ENCODE data around the gene WDR3. TPM values are rescaled to one million over a fixed set of nuclear protein-coding genes. Genes with fewer than 3 reads are reported as not detected.

WDR3 gene
- polyA plus RNA-seq, 1 experiment = 13.2 TPM

DNA sequence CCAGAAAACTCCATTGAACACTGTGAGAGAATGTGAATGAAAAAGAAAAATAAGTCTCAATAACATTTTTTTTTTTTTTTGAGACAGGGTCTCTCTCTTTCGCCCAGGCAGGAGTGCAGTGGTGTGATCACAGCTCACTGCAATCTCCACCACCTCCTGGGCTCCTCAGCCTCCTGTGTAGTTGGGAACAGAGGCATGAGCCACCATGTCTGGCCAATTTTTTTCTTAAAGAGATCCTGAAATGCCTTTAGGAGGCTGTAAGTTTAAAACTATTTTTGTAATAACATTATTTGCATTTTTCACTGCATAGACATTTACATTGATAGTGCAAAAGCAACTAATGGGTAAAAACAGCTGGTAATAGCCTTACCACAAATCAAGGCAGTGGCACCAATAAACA lies 35.5 kb upstream of the WDR3 start:
- Histone ChIP-seq H3K4me3 (ENCODE audit: low read depth, low read length) (no peak overlapping the region), H3K27me3 (ENCODE audit: control insufficient read depth, insufficient read depth, low read length) (no peaks in the 10 kb centered on the region), H3K36me3 (ENCODE audit: control insufficient read depth, insufficient read depth, low read length) (no peaks in the 10 kb centered on the region)
- ChIA-PET POLR2A (no interaction called here), CTCF (interaction anchor here (0.5 to 6.2 kb wide), 17 partner anchors 12 to 381 kb away, joined by 3 to 82 read pairs (median 4); no protein-coding TSS in a partner anchor)
- TF ChIP-seq, protein P1, sequence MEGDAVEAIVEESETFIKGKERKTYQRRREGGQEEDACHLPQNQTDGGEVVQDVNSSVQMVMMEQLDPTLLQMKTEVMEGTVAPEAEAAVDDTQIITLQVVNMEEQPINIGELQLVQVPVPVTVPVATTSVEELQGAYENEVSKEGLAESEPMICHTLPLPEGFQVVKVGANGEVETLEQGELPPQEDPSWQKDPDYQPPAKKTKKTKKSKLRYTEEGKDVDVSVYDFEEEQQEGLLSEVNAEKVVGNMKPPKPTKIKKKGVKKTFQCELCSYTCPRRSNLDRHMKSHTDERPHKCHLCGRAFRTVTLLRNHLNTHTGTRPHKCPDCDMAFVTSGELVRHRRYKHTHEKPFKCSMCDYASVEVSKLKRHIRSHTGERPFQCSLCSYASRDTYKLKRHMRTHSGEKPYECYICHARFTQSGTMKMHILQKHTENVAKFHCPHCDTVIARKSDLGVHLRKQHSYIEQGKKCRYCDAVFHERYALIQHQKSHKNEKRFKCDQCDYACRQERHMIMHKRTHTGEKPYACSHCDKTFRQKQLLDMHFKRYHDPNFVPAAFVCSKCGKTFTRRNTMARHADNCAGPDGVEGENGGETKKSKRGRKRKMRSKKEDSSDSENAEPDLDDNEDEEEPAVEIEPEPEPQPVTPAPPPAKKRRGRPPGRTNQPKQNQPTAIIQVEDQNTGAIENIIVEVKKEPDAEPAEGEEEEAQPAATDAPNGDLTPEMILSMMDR (IDR thresholded peaks at IDR 0.05; ENCODE audit: insufficient read depth, low read depth, low read length) = no peak
- no peak for DNase-seq (ENCODE audit: low read depth)

DNA sequence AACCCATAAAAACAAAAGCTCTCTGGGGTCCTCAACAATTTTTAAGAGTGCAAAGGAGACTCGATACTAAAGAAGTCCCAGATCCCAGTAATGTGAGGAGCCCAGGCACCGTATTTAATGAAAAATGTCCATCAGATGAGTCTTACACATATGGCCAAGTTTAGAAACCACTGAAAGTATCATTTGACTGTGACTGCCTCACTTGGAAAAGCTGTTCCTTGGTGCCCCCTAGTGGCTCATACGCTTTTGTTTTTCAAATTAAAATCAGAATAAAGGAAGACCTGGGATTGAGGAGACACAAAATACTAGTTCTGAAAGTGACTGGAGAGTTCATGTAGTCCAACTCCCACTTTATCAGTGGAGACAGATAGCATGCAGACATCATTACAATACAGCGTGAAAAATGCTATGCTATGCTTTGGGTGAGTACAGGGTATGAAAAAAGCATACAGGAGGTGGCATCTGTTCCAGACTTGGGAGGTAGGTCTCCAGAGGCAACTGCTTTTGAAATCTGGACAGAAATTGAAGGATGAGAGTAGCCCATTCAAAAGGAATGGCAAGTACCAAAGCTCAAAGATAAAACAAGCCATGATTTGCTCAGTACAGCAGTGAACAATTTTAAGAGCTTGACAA lies 33.9 kb upstream of the WDR3 start:
- POLR2A ChIA-PET = no interaction called here

DNA sequence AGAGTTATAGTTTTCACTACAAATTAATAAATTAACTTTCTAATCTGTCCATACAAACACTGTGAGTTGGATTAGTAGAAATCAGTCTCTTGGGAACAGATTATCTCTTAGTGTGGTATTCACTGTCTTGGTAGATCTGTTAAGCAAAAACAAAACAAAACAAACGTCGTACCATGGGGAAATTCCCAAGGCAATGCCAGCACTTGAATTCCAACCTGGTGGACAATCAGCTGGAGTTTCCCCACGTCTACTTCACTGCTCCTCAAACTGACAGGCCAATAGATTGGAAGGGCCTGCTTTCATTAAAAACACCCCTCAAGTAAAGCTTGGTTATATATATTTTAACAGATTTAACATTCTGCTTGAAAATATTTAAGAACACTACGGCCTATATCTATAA lies 32.0 kb upstream of the WDR3 start:
- CTCF ChIA-PET = interaction anchor here (1.2 to 6.2 kb wide), 6 partner anchors 14 to 385 kb away, joined by 3 to 82 read pairs (median 16); no protein-coding TSS in a partner anchor
- TF ChIP-seq, protein P1 (IDR thresholded peaks at IDR 0.05; ENCODE audit: insufficient read depth, low read depth, low read length) = no peak
- Histone ChIP-seq H3K27me3 (ENCODE audit: control insufficient read depth, insufficient read depth, low read length) (no peaks in the 10 kb centered on the region), H3K36me3 (ENCODE audit: control insufficient read depth, insufficient read depth, low read length) (no peaks in the 10 kb centered on the region), H3K4me3 (ENCODE audit: low read depth, low read length) (no peak overlapping the region)
- POLR2A ChIA-PET = no interaction called here
- DNase-seq (ENCODE audit: low read depth) = no peak

More for the DNA sequence above, 33.9 kb upstream of the WDR3 start:
- Histone ChIP-seq H3K27me3 (ENCODE audit: control insufficient read depth, insufficient read depth, low read length) (no peaks in the 10 kb centered on the region), H3K36me3 (ENCODE audit: control insufficient read depth, insufficient read depth, low read length) (no peaks in the 10 kb centered on the region), H3K4me3 (ENCODE audit: low read depth, low read length) (no peak overlapping the region)
- CTCF ChIA-PET = interaction anchor here (0.6 to 6.2 kb wide), 40 partner anchors 8 to 392 kb away, joined by 3 to 82 read pairs (median 5); no protein-coding TSS in a partner anchor
- TF ChIP-seq, protein P1 (IDR thresholded peaks at IDR 0.05; ENCODE audit: insufficient read depth, low read depth, low read length) = peak; percentile 68
- peak; percentile 39 for DNase-seq (ENCODE audit: low read depth)

DNA sequence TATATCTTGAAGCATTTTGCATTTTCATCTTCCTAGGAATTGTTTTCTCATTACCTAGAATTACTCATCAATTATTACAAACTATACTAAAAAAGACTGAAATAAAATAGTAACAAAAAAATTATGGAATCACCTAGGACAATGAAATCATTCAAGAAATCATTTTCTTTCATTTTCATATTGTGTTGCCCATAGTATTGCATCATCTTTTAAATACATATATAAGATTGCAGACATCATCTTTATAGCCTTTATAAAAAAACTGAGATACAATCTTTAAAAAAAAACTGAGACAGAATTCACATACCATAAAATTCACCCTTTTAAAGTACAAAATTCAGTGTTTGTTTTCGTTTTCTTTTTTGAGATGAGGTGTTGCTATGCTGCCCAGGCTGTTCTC lies 29.7 kb upstream of the WDR3 start:
- H3K4me3 ChIP-seq (ENCODE audit: low read depth, low read length) = no peak overlapping the region
- CTCF ChIA-PET = interaction anchor here (0.7 to 6.2 kb wide), 4 partner anchors 143 to 365 kb away, joined by 3 to 82 read pairs (median 6); no protein-coding TSS in a partner anchor
- H3K36me3 ChIP-seq (ENCODE audit: control insufficient read depth, insufficient read depth, low read length) = peaks cover 3% of the 10 kb centered on the region
- DNase-seq (ENCODE audit: low read depth) = no peak
- no peaks in the 10 kb centered on the region for H3K27me3 ChIP-seq (ENCODE audit: control insufficient read depth, insufficient read depth, low read length)
- TF ChIP-seq, protein P1 (IDR thresholded peaks at IDR 0.05; ENCODE audit: insufficient read depth, low read depth, low read length) = no peak
- POLR2A ChIA-PET = no interaction called here

DNA sequence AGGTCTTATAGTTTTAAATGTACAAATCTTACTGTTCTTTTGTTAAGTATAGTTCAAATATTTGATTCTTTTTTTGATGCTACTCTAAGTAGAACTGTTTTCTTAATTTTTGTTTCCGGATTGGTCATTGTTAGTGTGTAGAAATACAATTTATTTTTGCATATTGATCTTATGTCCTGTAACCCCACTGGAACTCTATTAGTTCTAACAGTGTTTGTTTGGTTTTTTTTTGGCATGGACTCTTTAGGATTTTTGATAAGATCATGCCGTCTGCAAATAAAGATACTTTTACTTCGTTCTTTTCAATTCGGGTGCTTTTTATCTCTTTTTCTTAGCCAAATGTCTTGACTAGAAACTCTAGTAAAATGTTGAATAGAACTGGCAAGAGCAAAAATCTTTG lies 26.6 kb upstream of the WDR3 start:
- TF ChIP-seq, protein P1 (IDR thresholded peaks at IDR 0.05; ENCODE audit: insufficient read depth, low read depth, low read length) = no peak
- ChIA-PET CTCF (no interaction called here), POLR2A (no interaction called here)
- DNase-seq (ENCODE audit: low read depth) = no peak
- Histone ChIP-seq H3K36me3 (ENCODE audit: control insufficient read depth, insufficient read depth, low read length) (peaks cover 7% of the 10 kb centered on the region), H3K27me3 (ENCODE audit: control insufficient read depth, insufficient read depth, low read length) (no peaks in the 10 kb centered on the region), H3K4me3 (ENCODE audit: low read depth, low read length) (no peak overlapping the region)
